Activated CD4-positive, alpha-beta T cell treated with anti-CD3 and anti-CD28 coated beads for 48 hours (primary cell): Measurements from ENCODE around the gene GTPBP10.
A peak's percentile ranks its signal among the peaks of the same experiment; 100 is the strongest.
"Not testable (repeated sequence)": the region's sequence is repeated elsewhere in the genome, so short reads cannot be mapped to it uniquely, and the experiment has no call there.

Experiments used
- DNase-seq: peaks from one replicate; pipeline ENCODE4 v3.0.0-alpha.2; 2020

Gene GTPBP10, protein sequence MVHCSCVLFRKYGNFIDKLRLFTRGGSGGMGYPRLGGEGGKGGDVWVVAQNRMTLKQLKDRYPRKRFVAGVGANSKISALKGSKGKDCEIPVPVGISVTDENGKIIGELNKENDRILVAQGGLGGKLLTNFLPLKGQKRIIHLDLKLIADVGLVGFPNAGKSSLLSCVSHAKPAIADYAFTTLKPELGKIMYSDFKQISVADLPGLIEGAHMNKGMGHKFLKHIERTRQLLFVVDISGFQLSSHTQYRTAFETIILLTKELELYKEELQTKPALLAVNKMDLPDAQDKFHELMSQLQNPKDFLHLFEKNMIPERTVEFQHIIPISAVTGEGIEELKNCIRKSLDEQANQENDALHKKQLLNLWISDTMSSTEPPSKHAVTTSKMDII

DNA sequence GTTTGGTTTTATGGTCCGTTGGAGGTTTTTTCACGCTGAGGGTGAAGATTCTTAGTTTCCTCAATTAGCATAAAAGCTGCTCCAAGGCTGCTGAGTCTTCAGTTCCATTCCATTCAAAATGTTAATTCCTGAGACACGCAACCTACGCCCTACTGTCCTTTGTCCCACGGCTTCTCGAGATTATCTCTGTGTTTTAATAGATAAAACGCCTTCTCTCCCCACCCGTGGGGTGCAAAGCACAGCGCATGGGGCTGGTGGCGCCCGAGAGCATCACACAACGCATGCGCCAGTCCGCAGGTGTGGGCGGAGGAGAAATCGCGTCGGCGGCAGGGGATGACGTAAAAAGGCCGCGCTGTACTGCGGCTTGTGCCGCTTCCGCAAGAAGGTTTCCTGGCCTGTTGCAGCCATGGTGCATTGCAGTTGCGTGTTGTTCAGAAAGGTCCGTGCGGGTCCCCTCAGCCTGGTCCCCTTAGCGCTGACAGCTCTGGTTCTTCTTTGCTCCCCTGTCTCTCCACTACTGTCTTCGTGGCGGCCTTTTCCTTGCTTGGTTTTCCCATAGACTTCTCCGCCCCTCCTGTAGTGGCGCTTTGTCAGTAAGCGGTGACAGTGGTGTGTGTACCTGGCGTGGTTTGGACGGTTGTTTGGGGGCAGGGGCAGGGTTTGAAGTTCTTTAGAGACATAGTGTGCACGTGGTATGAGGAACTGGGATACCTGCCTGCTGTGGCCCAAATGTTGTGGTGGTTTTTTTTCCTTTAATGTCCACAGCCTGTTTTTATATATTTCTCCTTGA, at the start of gene GTPBP10:
GTPBP10 (plus strand) TSS at position 381 of the 790 bp plus-strand sequence; CDS start at position 407, 26 bp downstream.
- peak; percentile 97 for DNase-seq

DNA sequence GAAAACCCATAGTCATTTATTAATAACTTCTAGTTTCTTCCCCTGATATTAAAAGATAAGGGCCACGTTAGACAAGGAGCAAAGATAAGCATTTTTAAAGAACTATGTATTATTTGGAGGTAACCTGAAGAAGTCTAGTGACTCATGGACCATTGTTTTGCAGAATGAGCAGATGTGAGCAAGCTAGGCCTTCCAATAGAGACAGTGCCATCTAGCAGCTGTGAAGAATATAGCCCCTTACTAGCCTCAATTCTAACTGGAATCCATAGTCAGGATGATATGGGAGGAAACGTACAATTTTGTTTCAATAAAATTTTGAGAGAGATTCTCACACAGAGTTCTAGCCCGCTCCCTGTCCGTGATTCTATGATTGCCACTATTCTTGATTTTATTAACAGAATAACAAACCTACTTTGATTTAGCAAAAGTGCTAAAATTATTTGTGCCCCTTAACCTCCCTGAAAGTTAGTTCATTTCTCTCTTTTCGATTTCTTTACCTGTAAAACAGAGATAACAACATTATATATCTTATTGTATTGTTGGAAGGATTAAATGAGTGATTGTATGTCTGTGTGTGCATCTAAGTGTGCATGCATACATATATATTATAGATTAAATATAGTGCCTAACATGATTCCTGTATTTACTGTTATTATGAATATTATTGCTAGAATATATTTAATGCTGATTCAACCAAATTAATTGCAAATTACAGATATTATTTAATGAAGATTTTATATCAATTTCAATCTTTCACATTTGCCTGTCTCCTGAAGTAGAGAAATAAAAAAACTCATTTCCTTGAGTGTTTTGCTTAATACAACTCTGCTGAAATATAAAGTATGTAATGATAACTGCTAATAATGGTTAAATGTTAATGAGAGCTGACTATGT, 48.1 kb upstream of the GTPBP10 start:
- no peak for DNase-seq

- DNase-seq = no peak
Observed at GRCh38 chr7:90303241-90303640, 43.3 kb upstream of the GTPBP10 start.

GRCh38 chr7:90309872-90310271, 36.6 kb upstream of the GTPBP10 start:
- DNase-seq = no peak

- DNase-seq = no peak
Observed at GRCh38 chr7:90311175-90311574, 35.3 kb upstream of the GTPBP10 start.

DNA sequence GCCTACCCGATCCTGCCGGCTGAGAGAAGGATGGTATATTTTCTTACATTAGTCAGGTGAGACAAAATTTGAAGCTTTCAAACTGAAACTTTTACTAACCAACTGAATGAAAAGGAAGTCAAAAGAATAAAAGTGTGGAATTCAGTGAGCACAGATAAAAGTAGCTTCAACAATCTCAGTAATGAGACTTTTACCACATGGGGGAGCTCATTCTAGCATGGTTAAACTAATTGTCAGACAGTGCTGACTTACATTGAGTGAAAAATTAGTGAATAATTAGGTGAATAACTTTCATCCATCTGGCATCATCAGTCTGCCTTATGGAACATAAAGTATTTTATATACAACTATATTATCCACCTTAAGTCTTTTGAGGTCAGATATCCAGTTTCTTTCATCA, 33.8 kb upstream of the GTPBP10 start:
- DNase-seq = no peak

DNA sequence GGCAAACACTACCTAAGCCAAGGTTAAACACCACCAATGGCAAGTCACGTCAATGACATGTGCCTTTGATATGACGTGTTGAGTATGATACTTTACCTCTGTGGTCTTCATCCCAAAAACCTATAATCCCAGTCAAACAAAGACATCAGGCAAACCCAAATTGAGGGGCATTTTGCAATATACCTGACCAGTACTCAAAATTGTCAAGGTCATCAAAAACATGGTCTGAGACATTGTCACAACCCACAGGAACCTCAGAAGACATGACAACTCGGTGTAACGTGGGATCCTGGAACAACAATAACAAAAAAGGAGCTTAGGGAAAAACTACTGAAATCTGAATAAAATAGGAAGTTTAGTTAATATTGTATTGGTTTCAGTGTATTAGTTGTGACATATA, 32.6 kb upstream of the GTPBP10 start:
- no peak for DNase-seq

- DNase-seq = no peak
Observed at GRCh38 chr7:90320014-90320413, 26.5 kb upstream of the GTPBP10 start.

GRCh38 chr7:90320418-90320800, 26.1 kb upstream of the GTPBP10 start:
- DNase-seq = no peak

- peak; percentile 16 for DNase-seq
Observed at GRCh38 chr7:90320801-90321494, 25.6 kb upstream of the GTPBP10 start, which contains the start of gene FAM237B. Gene FAM237B (minus strand): TSS chr7:90321304. CDS start chr7:90319748, 1,556 bp downstream.

- no peak for DNase-seq
Observed at GRCh38 chr7:90322837-90323236, 23.7 kb upstream of the GTPBP10 start.

DNA sequence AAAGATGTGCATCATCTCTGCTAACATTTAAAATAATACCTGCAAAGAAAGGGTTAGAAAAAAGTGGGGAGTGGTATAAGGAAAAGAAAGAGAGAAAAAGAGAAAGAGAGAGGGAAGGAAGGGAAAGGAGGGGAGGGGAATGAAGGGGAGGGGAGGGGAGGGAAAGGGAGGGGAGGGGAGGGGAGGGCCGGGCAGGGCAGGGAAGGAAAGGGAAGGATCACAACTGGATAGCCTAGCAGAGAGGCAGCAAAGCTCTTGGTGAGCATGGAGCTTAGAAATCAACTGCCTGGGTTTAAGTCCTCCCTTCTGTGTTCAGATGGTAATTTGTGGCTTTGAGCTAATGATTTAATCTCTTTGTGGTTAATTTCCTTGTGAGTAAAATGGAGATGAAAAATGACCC, 20.0 kb upstream of the GTPBP10 start:
- no peak for DNase-seq

DNA sequence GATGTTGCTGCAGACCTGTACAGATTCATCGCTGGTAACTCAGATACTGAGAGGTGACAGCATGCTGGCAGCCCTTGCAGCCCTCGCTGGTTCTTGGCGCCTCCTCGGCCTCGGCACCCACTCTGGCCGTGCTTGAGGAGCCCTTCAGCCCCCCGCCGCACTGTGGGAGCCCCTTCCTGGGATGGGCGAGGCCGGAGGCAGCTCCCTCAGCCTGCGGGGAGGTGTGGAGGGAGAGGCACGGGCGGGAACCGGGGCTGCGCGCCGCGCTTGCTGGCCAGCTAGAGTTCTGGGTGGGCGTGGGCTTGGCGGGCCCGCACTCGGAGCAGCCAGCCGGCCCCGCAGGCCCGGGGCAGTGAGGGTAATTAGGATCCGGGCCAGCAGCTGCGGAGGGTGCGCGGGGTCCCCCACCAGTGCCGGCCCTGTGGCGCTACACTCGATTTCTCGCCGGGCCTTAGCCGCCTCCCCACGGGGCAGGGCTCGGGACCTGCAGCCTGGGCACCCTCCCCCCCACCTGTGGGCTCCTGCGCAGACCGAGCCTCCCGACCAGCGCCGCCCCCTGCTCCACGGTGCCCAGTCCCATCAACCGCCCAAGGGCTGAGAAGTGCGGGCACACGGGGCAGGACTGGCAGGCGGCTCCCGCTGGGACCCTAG, 12.2 kb upstream of the GTPBP10 start:
- DNase-seq = no peak

GRCh38 chr7:90334926-90335325, 11.6 kb upstream of the GTPBP10 start:
- not testable (repeated sequence) for DNase-seq

DNA sequence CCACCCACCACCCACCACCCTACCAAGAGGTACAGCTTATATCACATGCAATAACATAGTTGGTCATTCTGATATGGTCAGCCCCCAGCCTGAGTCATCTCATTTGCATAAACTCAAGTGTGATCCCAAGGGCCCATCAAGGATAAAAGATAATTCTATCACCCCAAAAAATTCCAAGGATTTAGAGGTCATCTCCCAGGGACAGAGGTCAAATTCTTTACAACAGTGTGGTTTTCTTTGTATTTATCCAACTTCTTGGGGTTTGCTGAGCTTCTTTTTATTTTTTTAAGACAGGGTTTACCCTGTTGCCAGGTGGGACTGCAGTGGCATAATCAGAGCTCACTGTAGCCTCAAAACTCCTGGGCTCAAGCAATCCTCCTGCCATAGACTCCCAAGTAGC, 9.4 kb upstream of the GTPBP10 start:
- no peak for DNase-seq

DNA sequence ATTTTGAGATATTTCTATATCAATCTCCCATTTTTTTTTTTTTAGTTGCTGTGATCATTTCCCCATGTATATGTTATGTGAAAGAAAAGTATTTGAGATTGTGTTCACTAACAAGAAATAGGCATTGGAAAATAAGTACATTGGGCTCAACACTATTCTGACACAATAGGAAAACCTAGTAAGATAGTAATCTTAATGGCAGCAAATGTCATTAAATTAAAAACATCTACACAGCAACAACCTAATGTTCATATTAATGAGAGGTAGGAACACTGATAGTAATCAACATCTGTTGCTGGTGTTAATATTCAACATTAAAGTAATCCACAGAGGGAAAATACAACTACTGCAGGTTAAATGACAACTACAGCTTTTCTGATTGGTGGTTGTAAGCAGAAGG, 1.5 kb upstream of the GTPBP10 start:
- no peak for DNase-seq

DNA sequence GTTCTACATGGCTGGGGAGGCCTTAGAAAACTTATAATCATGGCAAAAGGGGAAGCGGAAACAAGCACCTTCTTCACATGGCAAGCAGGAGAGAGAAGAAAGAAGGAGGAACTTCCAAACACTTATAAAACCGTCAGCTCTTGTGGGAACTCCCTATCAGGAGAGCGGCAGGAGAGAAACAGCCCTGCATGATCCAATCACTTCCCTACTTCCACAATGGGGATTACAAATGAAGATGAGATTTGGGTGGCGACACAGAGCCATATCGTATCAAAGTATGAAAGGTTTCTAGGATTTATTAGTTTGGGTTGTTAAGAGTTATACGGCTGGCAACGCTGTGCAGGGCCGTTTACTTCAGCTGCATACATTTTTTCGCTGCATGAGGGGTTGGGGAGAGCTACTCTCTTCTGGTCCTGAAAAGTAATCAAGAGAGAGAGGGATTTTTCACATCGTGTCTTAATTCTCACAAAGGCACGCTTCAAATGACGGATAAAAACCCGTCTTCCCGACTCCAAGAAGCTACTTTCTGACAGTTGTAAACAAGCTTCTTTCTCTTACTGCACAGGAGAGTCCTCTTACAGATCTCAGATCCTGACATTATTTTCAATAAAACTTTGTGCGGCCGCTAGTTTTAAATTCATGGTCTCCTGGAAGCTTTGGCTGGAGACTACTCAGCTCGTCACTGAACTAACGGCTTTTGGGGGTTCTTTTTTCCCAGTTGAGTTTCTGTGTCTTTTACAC, 751 bp upstream of the GTPBP10 start:
- no peak for DNase-seq

DNA sequence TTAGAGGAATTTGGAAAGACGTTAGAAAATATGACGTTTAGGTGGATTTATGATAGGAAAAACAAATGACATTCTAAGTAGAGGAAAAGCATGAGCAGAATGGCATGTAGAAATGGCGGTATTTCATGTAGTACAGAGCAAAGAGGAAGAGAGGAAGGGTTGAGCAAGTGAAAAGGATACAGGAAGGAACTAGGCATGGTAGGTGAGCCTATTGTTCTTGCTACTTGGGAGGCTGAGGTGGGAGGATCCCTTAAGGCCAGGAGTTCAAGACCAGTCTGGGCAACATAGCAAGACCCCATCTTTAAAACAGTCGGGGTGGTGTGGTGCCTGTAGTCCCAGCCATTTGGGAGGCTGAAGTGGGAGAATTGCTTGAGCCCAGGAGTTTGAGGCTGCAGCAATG, 1.2 kb downstream of the GTPBP10 start:
- no peak for DNase-seq

DNA sequence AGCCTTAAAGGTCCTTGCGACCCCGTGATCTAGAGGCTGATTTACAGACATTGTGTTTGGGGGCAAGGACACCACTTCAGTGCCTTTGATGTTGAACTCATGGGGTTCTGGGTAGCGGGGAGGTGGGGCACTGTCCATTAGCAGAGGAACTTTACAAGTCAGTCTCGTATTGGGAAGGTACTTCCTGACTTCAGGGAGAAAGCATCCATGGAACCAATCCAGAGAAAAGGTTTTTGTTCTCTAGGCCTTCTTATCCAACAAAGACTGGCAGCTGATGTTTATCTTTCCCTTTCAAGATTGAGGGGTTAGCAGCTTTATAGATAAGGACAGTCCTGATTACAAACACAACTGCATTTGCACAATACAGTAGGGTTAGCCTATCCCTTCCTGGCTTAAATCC, 2.8 kb downstream of the GTPBP10 start:
- no peak for DNase-seq

DNA sequence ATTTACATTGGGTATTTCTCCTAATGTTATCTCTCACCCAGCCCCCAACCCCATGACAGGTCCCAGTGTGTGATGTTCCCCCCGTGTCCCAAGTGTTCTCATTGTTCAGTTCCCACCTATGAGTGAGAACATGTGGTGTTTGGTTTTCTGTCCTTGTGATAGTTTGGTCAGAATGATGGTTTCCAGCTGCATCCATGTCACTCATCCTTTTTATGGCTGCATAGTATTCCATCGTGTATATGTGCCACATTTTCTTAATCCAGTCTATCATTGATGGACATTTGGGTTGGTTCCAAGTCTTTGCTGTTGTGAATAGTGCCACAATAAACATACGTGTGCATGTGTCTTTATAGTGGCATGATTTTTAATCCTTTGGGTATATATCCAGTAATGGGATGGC, 3.5 kb downstream of the GTPBP10 start:
- not testable (repeated sequence) for DNase-seq

DNA sequence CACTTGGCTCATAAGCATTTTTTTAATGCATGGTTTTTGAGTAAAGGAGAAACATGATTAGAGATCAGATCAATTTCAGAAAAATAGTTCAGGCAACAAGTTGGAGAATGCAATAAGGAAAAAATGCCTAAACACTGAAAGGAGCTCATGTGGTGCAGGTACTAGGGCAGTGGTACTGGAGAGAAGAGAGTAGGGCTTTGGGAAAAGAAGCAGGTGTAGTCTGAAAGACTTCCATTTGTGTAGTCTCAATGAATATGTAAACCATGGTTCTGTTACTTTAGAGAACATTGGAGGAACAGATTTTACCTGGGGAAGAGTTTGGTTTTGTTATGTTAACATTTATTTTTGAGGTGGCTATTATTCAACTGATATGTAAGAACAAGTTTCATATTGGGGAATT, 5.5 kb downstream of the GTPBP10 start:
- no peak for DNase-seq
